HepG2 (cell line): ENCODE data around the gene ATP8B1. TPM values are rescaled to one million over a fixed set of nuclear protein-coding genes. Genes with fewer than 3 reads are reported as not detected.

Source experiments
- ERF ChIP-seq: IDR thresholded peaks from 2 replicates; pipeline ENCODE4 v1.6.1; 2018; ENCODE audit warnings: missing biosample characterization, missing genetic modification reagents
- HNF4G ChIP-seq, 2 experiments: sonication (generic) in 1 of 2; formaldehyde crosslinking in 1 of 2; IDR thresholded peaks; 2 replicates each; pipeline versions ENCODE4 v1.4.0 to v1.6.1; 2011 to 2020; ENCODE audit warnings: borderline replicate concordance in 2 of 2, low read depth in 2 of 2, mild to moderate bottlenecking in 2 of 2, low read length in 1 of 2, missing genetic modification reagents in 1 of 2, moderate library complexity in 1 of 2
- NR0B2 ChIP-seq: sonication (generic); formaldehyde crosslinking; IDR thresholded peaks from 2 replicates; pipeline ENCODE4 v1.4.0; 2020; ENCODE audit warnings: mild to moderate bottlenecking, missing genetic modification reagents
- TARDBP ChIP-seq: sonication (generic); formaldehyde crosslinking; IDR thresholded peaks from 2 replicates; pipeline ENCODE4 v1.8.0; 2022; ENCODE audit warnings: mild to moderate bottlenecking, missing genetic modification reagents
- ZBTB34 ChIP-seq: sonication (generic); formaldehyde crosslinking; IDR thresholded peaks from 2 replicates; pipeline ENCODE4 v1.8.0; 2022; ENCODE audit warnings: mild to moderate bottlenecking, missing genetic modification reagents
- ZNF142 ChIP-seq: sonication (generic); formaldehyde crosslinking; IDR thresholded peaks from 2 replicates; pipeline ENCODE4 v1.4.0; 2020; ENCODE audit warnings: missing genetic modification reagents
- polyA plus RNA-seq, 8 experiments: library from polyadenylated mRNA; depleted of rRNA in 3 of 8; stranded (reverse) in 7 of 8; unstranded in 1 of 8; fragments of >200 nt; fragmentation: Illumina TruSeq in 4 of 8; extraction: Trizol in 4 of 8; gene quantifications; 2 replicates each; pipeline versions ENCODE4 v1.2.1 to v1.2.3, GENCODE V29; 2011 to 2016; ENCODE audit warnings: low read depth in 4 of 8, missing spikeins in 1 of 8, mixed read lengths in 1 of 8; ENCODE audit not compliant: insufficient read depth in 1 of 8
- total RNA-seq, 5 experiments: library from RNA; depleted of rRNA; stranded (reverse); fragments of >200 nt; fragmentation: Illumina TruSeq; extraction: Trizol; gene quantifications; 2 replicates each; pipeline ENCODE4 v1.2.3, GENCODE V29; 2016; ENCODE audit warnings: low read depth in 1 of 5

The ATP8B1 gene
- total and polyA plus RNA-seq, 2 of the 13 experiments (the other 11 are each of a cell fraction or from before 2014, with no cell fraction given) = 2.8 to 4.0 TPM

GRCh38 chr18:57775937-57776336 is 27.2 kb downstream of the ATP8B1 start (continued):
- TF ChIP-seq ZNF142 (CRISPR knock-in tag) (no peak), HNF4G (IDR thresholded peaks at IDR 0.05; ENCODE audit: borderline replicate concordance, low read depth, low read length) (no peak), HNF4G (CRISPR knock-in tag; IDR thresholded peaks at IDR 0.05; ENCODE audit: borderline replicate concordance, low read depth) (no peak), ZBTB34 (CRISPR knock-in tag) (no peak), NR0B2 (no peak), ERF (no peak), TARDBP (CRISPR knock-in tag) (no peak)
